Skeletal muscle satellite cell (primary cell): Measurements from ENCODE around the gene ITPR1.

Experiments
- H3K27me3 ChIP-seq: 2 replicates; pipeline ENCODE4 v1.7.0; 2013; ENCODE audit warnings: low read length; ENCODE audit not compliant: control insufficient read depth, insufficient read depth
- H3K36me3 ChIP-seq: 2 replicates; pipeline ENCODE4 v1.7.0; 2013; ENCODE audit warnings: mild to moderate bottlenecking, control low read depth, low read length; ENCODE audit not compliant: insufficient read depth
- H3K4me1 ChIP-seq: 2 replicates; pipeline ENCODE4 v1.7.0; 2013; ENCODE audit warnings: low read length; ENCODE audit not compliant: control insufficient read depth, insufficient read depth
- H3K4me2 ChIP-seq: 2 replicates; pipeline ENCODE4 v1.7.0; 2013; ENCODE audit warnings: mild to moderate bottlenecking, low read length
- H3K4me3 ChIP-seq: 2 replicates; pipeline ENCODE4 v1.7.0; 2013; ENCODE audit warnings: low read length
- H3K9ac ChIP-seq: 2 replicates; pipeline ENCODE4 v1.7.0; 2013; ENCODE audit warnings: mild to moderate bottlenecking, low read depth, low read length, moderate library complexity
- H3K9me3 ChIP-seq: replicated peaks from 2 replicates; pipeline ENCODE4 v1.7.0; 2013; ENCODE audit warnings: mild to moderate bottlenecking, control low read depth, low read length

ITPR1 gene

DNA sequence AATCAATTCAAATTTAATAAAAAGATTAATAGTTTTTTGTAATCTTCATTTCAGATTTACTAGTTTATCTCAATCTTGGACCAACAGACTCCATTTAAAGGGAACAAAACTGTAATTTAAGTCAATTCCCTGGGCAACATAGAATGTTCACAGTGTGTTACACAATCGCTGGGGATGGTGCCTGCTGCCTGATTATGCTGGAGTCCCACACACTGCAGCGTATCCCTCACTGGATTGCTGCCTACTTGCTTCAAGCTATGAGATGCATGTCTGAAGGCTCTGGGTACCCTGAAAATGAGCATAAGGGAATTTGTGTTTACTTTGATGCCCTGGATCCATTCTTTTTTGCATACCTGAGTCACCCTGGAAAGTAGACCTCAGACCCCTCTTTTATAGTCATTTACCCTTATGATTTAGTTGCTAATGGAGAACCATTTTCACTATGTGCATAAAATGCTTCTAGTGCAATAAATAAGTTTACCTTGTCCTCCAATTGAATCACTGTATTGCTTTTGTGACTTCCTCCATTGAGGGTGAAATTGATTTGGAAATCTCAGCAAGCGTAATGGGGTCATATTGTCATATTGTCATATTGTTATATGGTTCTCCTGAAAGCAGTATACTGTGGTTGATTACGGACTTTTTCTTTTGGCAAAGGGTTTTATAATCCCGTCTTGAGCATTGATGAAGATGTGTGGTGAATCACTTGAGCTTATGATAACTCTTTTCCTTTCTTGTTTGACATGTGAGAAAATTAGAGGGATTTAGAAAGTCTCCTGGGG lies 35.9 kb downstream of the ITPR1 start:
- Histone ChIP-seq H3K4me3 (no peak overlapping the region), H3K4me1 (no peaks in the 10 kb centered on the region), H3K4me2 (no peak overlapping the region), H3K27me3 (peaks cover 10% of the 10 kb centered on the region), H3K9ac (no peak overlapping the region), H3K36me3 (no peaks in the 10 kb centered on the region), H3K9me3 (no peaks in the 10 kb centered on the region)

DNA sequence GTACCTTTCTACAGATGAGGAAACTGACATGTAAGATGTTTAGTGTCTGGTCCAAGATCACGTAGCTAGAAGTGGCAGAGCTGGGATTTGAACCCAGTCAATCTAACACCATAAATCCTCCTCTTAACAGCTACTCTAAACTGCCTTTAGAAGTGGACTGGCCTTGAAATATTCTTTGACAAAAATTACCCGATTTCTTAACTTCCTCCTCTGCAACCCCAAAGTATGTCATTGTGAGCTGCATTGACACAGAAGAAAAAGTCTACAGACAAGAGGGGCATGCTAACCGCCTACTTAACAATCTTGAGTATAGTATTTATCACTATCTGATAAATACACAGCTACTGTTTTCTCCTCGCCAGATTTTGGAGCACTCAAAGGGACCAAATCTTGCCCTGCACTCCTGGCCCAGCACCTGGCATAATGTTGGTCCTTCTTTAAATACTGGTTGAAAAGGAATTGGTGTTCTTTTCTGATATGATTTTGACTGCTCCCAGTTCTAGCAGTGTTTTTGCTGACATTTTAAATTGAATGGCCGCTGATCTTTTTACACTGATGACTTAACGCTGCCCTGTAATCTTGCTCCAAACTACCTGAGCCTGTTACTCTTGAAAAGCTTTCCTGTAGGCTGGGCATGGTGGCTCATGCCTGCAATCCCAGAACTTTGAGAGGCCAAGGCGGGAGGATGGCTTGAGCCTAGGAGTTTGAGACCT lies 36.9 kb downstream of the ITPR1 start:
- H3K4me2 ChIP-seq: no peak overlapping the region
- peaks cover 10% of the 10 kb centered on the region for H3K27me3 ChIP-seq
- no peaks in the 10 kb centered on the region for H3K9me3 ChIP-seq
- no peak overlapping the region for H3K9ac ChIP-seq
- H3K4me1 ChIP-seq: no peaks in the 10 kb centered on the region
- no peaks in the 10 kb centered on the region for H3K36me3 ChIP-seq
- no peak overlapping the region for H3K4me3 ChIP-seq

GRCh38 chr3:4531478-4532025 lies 38.4 kb downstream of the ITPR1 start:
- Histone ChIP-seq H3K4me1 (no peaks in the 10 kb centered on the region), H3K9ac (no peak overlapping the region), H3K4me3 (no peak overlapping the region), H3K4me2 (no peak overlapping the region), H3K9me3 (no peaks in the 10 kb centered on the region), H3K27me3 (peaks cover 10% of the 10 kb centered on the region), H3K36me3 (no peaks in the 10 kb centered on the region)

DNA sequence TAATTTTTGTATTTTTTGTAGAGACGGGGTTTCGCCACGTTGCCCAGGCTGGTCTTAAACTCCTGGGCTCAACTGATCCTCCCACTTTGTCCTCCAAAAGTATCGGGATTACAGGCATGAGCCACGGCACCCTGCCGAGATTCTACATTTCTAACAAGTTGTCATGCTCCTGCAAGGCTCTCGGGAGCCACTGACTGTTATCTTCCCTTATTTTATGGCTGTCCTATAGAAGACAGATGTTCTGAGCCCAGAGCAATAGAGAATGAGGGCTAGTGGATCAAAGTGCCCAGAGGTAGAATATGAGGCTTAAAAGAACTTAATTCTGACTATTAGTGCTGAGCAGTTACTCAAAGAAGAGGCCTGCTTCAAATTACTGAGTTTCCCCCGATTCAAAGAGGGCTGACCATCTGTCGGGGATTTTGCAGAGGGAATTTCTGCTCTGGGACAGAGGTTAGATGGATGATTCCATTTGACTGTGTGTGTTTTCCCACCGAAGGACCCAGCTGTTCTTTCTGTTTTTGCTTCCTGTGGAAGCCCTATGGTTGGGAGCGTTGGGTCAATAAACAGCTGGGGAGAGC lies 39.5 kb downstream of the ITPR1 start:
- Histone ChIP-seq H3K27me3 (peaks cover 10% of the 10 kb centered on the region), H3K4me3 (no peak overlapping the region), H3K4me1 (no peaks in the 10 kb centered on the region), H3K9me3 (no peaks in the 10 kb centered on the region), H3K36me3 (no peaks in the 10 kb centered on the region), H3K9ac (no peak overlapping the region), H3K4me2 (no peak overlapping the region)

DNA sequence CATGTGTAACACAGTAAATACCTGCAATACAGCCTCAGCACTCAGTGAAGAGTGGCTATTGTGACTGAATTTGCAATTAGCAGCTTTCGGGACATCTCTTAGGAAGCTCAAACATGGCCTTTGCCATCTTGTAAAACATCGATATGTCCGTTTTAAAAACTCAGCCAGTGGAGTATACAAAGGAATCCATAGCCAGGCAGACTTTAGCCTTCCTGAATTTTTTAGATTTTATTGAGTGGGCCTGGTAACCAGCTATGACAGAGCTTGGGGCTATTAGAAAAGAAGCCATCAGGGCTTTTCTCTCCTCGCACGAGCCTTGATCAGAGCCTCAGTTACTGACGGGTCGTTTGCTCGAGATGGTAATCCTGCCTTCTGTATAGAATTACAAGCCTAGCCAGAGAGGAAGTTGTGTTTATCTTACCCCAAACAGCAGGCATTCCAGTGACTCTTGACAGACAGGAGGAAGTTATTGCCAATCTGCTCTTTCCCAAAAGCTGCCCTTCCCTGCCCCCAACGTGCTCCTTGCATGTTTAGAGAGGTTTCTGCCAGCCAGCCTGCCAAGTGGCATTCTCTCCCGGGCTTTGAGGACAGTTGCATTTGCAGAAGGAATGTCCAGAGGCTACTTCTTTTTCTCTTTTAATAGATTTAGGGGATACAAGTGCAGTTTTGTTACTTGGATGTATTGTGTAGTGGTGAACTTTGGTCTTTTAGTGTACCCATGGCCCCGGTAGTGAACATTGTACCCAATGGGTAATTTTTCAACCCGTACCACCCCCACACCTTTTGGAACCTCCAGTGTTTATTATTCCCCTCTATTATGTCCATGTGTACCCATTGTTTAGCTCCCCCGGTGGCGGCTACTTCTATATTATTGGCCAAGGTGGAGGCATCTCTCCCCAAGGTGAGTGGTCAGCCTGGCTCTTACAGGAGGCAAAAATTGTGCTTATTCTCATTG lies 40.6 kb downstream of the ITPR1 start:
- no peak overlapping the region for H3K9ac ChIP-seq

GRCh38 chr3:4534906-4535305 lies 41.8 kb downstream of the ITPR1 start:
- Histone ChIP-seq H3K4me2 (no peak overlapping the region), H3K4me1 (no peaks in the 10 kb centered on the region), H3K27me3 (peaks cover 10% of the 10 kb centered on the region), H3K9me3 (no peaks in the 10 kb centered on the region), H3K4me3 (no peak overlapping the region), H3K9ac (no peak overlapping the region), H3K36me3 (no peaks in the 10 kb centered on the region)

More for the DNA sequence above, 40.6 kb downstream of the ITPR1 start:
- Histone ChIP-seq H3K4me2 (peak overlapping the region; percentile 11), H3K4me3 (no peak overlapping the region), H3K27me3 (peaks cover 10% of the 10 kb centered on the region), H3K36me3 (no peaks in the 10 kb centered on the region), H3K4me1 (no peaks in the 10 kb centered on the region), H3K9me3 (no peaks in the 10 kb centered on the region)

- no peak overlapping the region for H3K4me3 ChIP-seq
- no peaks in the 10 kb centered on the region for H3K9me3 ChIP-seq
- H3K4me1 ChIP-seq: no peaks in the 10 kb centered on the region
- H3K4me2 ChIP-seq: no peak overlapping the region
- H3K36me3 ChIP-seq: no peaks in the 10 kb centered on the region
- no peak overlapping the region for H3K9ac ChIP-seq
- H3K27me3 ChIP-seq: peaks cover 10% of the 10 kb centered on the region
These were observed 43.1 kb downstream of the ITPR1 start for GRCh38 chr3:4536260-4536659.

DNA sequence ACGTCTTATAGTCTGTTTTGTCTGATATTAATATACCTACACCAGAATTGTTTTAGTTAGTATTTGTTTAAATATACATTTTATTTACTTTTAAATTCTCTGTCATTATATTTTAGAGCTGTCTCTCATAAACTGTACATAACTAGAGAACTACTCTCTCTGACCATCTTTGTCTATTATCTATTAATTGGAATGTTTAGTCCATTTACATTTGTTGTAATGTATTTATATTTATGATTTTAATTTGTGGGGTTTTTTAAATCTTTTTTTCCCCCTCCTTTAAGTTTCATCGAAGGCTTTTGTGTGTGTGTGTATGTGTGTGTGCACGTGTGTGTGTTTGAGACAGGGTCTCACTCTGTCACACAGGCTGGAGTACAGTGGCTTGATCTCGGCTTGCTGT lies 47.1 kb downstream of the ITPR1 start:
- no peaks in the 10 kb centered on the region for H3K9me3 ChIP-seq
- H3K4me1 ChIP-seq: no peaks in the 10 kb centered on the region
- H3K9ac ChIP-seq: no peak overlapping the region

DNA sequence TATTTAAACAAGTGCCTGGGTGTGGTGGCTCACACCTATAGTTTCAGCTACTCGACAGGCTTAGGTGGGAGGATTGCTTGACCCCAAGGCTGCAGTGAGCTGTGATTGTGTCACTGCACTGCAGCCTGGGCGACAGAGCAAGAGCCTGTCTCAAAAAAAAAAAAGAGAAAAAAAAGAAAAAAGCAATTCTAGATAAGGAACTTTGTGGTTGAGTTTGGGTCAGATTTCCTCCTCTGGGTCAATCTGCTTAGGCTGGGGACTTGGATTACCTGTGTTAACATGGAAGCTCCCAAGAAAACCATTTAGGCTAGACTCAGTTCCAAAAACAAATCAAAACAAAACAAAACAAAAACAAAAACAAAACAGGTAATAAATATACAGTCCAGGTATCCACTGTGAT lies 50.0 kb downstream of the ITPR1 start:
- no peak overlapping the region for H3K4me2 ChIP-seq
- no peaks in the 10 kb centered on the region for H3K9me3 ChIP-seq
- no peaks in the 10 kb centered on the region for H3K36me3 ChIP-seq
- no peak overlapping the region for H3K4me3 ChIP-seq
- H3K4me1 ChIP-seq: no peaks in the 10 kb centered on the region
- no peaks in the 10 kb centered on the region for H3K27me3 ChIP-seq
- no peak overlapping the region for H3K9ac ChIP-seq

More for the DNA sequence above, 47.1 kb downstream of the ITPR1 start:
- H3K36me3 ChIP-seq: no peaks in the 10 kb centered on the region
- no peaks in the 10 kb centered on the region for H3K27me3 ChIP-seq
- H3K4me2 ChIP-seq: no peak overlapping the region
- H3K4me3 ChIP-seq: no peak overlapping the region

GRCh38 chr3:4546346-4547178 lies 53.4 kb downstream of the ITPR1 start:
- H3K9me3 ChIP-seq: no peaks in the 10 kb centered on the region
- H3K9ac ChIP-seq: no peak overlapping the region
- H3K27me3 ChIP-seq: no peaks in the 10 kb centered on the region
- H3K4me1 ChIP-seq: no peaks in the 10 kb centered on the region
- H3K4me2 ChIP-seq: no peak overlapping the region
- no peak overlapping the region for H3K4me3 ChIP-seq
- no peaks in the 10 kb centered on the region for H3K36me3 ChIP-seq
